Measurements from ENCODE around the gene RPL7A. TPM values are rescaled to one million over a fixed set of nuclear protein-coding genes. Genes with fewer than 3 reads are reported as not detected.
"Not testable (repeated sequence)": the region's sequence is repeated elsewhere in the genome, so short reads cannot be mapped to it uniquely, and the experiment has no call there.

Gene RPL7A
- 2,708 and 3,305 TPM in 2 replicates for polyA plus RNA-seq (2011; rRNA removed)
- 2,484 and 2,793 TPM in 2 replicates for polyA minus RNA-seq (2011; rRNA and poly(A)+ RNA removed)

DNA sequence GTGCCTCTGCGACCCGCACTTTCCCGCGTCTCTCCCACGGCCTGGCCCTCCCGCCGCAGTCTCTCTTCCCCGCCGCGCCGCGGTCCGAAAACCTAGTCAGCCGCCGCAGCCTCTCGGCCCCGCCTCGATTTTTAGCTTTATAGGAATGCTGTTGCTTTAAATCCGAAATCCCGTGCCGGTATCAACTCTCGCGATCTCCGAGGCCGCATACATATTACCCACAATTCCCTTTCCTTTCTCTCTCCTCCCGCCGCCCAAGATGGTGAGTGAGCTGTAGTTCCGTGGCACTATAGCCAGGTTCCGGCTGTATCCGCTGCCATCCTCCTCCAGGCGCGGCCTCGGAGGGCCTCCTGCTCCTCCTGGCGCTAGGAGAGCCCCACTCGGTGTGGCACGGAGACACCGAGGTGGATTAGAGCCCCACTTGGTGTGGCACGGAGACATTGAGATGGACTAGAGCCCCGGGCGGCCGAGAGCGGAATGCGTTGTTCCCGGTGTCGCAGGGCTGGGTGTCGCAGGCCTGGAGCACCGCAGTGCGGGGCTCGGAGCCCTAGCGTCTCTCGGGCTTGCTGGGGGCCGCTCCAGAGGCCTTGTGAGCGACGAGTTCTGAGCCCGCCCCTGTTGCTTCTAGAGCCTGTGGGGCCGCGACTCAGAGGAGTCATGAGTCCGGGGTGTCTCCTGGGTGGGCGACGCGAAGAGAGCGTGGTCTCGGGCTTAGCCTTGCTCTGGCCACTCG, at the start of gene RPL7A, which contains the start of gene MED22:
TSS of gene RPL7A (plus strand) at position 234 of the 733 bp plus-strand sequence. CDS start at position 260, 26 bp downstream.
TSS of gene MED22 (minus strand) at position 147 of the 733 bp plus-strand sequence. CDS start 1,469 bp downstream, outside the sequence.
- POLR2A ChIA-PET: interaction anchor here (0.7 to 1.7 kb wide), 19 partner anchors 8 to 598 kb away, joined by 3 to 19 read pairs (median 4); partner anchors contain the start of genes CACFD1, GTF3C5, REXO4 and SLC2A6
- CTCF ChIA-PET: no interaction called here
- no peaks in the 10 kb centered on the region for H3K27me3 ChIP-seq (ENCODE audit: control insufficient read depth, insufficient read depth, low read length)
- peak; percentile 91 for DNase-seq (ENCODE audit: low read depth, low spot score)
- TF ChIP-seq, protein P1, sequence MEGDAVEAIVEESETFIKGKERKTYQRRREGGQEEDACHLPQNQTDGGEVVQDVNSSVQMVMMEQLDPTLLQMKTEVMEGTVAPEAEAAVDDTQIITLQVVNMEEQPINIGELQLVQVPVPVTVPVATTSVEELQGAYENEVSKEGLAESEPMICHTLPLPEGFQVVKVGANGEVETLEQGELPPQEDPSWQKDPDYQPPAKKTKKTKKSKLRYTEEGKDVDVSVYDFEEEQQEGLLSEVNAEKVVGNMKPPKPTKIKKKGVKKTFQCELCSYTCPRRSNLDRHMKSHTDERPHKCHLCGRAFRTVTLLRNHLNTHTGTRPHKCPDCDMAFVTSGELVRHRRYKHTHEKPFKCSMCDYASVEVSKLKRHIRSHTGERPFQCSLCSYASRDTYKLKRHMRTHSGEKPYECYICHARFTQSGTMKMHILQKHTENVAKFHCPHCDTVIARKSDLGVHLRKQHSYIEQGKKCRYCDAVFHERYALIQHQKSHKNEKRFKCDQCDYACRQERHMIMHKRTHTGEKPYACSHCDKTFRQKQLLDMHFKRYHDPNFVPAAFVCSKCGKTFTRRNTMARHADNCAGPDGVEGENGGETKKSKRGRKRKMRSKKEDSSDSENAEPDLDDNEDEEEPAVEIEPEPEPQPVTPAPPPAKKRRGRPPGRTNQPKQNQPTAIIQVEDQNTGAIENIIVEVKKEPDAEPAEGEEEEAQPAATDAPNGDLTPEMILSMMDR (IDR thresholded peaks at IDR 0.05; ENCODE audit: low read depth, low read length): no peak
- peak within 1 kb of the TSS; percentile 99 for H3K4me3 ChIP-seq (ENCODE audit: low read depth, low read length)
- H3K9me3 ChIP-seq (ENCODE audit: control insufficient read depth, insufficient read depth, low read length): peaks cover 5% of the 10 kb centered on the region; the same call in 1 of the 2 replicates
- peak within 1 kb of the TSS; percentile 94 for H3K27ac ChIP-seq (ENCODE audit: low read depth, low read length)

DNA sequence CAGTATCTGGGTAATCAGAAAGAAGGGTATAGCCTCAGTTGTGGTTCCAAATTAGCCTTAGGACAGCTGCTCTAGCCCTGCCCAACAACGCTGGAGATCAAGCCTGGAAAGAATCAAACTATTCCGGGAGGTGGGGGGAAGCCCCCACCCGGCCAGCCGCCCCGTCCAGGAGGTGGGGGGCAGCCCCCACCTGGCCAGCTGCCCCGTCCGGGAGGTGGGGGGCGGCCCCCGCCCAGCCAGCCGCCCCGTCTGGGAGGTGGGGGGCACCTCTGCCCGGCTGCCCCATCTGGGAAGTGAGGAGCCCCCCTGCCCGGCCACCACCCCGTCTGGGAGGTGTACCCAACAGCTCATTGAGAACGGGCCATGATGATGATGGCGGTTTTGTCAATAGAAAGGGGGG, 48.0 kb upstream of the RPL7A start:
- CTCF ChIA-PET: not testable (repeated sequence)

DNA sequence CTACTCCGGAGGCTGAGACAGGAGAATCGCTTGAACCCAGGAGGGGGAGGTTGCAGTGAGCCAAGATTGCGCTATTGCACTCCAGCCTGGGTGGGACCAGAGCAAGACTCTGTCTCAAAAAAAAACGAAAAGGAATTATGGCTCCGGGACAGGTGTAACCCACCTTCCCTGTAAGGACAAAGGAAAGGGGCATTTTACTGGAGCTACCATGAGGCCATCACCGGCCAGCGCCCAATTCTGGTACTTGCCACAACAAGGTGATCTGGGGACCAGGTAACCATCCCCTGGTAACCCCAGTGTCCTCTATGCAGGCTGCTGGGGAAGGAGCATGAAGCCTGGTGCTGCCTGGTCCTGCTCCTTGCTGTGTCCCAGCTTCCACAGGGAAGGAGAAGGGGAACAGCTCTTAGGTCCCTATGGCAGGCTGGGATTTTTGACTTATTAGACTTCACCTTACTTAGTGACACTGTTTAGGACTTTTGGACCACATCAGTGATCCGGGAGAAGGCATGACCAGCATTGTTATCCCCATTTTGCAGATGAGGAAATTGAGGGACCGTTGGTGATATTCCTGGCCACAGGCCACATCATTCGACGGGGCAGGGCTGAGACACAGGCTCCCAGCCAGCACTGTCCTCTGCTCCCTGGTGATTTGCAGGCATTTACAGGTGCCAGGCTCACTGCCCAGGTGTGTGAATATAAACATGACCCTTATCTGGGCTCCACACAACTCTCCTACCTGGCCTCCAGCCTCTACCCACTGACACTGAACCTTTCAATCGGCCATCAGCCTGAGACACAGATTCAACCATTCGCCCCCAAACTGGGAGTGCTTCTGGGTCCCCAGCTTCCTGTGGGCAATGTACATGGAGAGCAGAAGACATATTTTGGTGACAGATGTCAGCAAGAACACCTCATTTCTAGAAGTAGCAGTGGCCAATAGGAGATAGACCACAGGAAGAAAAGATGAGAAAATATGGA, 46.5 kb upstream of the RPL7A start:
- ChIA-PET POLR2A (no interaction called here), CTCF (no interaction called here)
- peaks cover 8% of the 10 kb centered on the region for H3K27me3 ChIP-seq (ENCODE audit: control insufficient read depth, insufficient read depth, low read length)
- TF ChIP-seq, protein P1 (IDR thresholded peaks at IDR 0.05; ENCODE audit: low read depth, low read length): no peak
- no peak overlapping the region for H3K4me3 ChIP-seq (ENCODE audit: low read depth, low read length)
- H3K27ac ChIP-seq (ENCODE audit: low read depth, low read length): no peak overlapping the region
- H3K9me3 ChIP-seq (ENCODE audit: control insufficient read depth, insufficient read depth, low read length): no peaks in the 10 kb centered on the region; the same call in 1 of the 2 replicates
- no peak for DNase-seq (ENCODE audit: low read depth, low spot score)

More for the DNA sequence above, 48.0 kb upstream of the RPL7A start:
- DNase-seq (ENCODE audit: low read depth, low spot score); H3K27ac ChIP-seq (ENCODE audit: low read depth, low read length); POLR2A ChIA-PET; H3K9me3 ChIP-seq (ENCODE audit: control insufficient read depth, insufficient read depth, low read length); H3K27me3 ChIP-seq (ENCODE audit: control insufficient read depth, insufficient read depth, low read length); H3K4me3 ChIP-seq (ENCODE audit: low read depth, low read length): not testable (repeated sequence)

DNA sequence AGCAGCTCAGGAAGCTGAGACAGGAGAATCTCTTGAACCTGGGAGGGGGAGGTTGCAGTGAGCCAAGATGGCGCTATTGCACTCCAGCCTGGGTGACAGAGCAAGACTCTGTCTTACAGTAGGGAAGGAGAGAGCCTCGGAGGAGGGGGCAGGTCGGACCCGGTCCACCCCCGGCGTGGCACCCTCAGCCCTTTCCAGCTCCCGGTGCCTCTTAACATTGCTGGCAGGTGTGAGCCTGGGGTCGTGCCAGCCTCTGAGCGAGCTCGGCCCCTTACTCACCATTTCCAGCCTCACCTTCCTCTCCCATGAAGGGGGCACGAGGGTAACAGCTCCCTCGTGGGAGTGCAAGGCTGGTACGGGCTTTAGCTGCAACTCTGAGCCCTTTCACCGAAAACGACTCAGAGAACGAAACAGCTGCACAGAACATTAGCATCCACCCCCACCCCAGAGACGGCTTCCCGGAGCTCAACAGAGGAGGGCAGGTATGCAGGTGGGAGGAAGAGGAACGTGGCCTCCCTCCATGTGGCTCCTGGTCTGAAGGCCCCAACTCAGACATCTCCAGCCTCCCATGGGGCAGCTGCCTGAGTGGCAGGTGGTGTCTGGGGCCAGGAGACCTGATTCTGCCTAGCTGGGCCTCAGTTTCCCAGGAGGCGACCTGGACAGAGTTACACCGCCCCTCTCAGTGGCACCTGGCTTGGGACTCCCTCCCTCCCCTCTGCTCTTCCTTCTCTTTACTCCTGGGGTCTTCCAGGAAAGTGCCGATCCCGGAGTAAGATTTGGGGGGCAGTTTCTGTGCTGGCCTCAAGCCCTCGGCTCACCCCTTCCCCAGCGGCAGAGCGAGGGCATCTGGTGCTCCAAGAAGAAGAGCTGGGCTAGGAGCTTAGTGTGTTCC, 44.5 kb upstream of the RPL7A start:
- no peak overlapping the region for H3K27ac ChIP-seq (ENCODE audit: low read depth, low read length)
- ChIA-PET POLR2A (no interaction called here), CTCF (no interaction called here)
- no peak for DNase-seq (ENCODE audit: low read depth, low spot score)
- H3K9me3 ChIP-seq (ENCODE audit: control insufficient read depth, insufficient read depth, low read length): no peaks in the 10 kb centered on the region; the same call in 1 of the 2 replicates
- no peak overlapping the region for H3K4me3 ChIP-seq (ENCODE audit: low read depth, low read length)
- H3K27me3 ChIP-seq (ENCODE audit: control insufficient read depth, insufficient read depth, low read length): peaks cover 15% of the 10 kb centered on the region
- TF ChIP-seq, protein P1 (IDR thresholded peaks at IDR 0.05; ENCODE audit: low read depth, low read length): no peak

DNA sequence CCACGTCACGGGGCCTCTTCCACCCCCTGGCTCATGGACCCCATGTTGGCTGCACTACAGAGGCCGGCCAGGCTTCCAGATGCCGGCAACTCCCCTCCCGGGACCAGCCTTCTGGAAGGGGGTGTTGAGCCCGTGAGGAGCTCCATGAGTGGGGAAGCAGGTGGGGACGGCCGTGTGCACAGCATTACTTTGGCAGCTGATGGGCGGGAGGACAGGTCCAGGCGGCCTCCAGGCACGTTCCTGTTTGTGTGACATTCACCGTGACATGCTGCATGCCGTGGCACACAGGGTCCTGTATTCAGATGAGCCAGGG, 43.9 kb upstream of the RPL7A start:
- no peak for DNase-seq (ENCODE audit: low read depth, low spot score)
- Histone ChIP-seq H3K27ac (ENCODE audit: low read depth, low read length) (no peak overlapping the region), H3K4me3 (ENCODE audit: low read depth, low read length) (no peak overlapping the region), H3K9me3 (ENCODE audit: control insufficient read depth, insufficient read depth, low read length) (no peaks in the 10 kb centered on the region; the same call in 1 of the 2 replicates), H3K27me3 (ENCODE audit: control insufficient read depth, insufficient read depth, low read length) (peaks cover 15% of the 10 kb centered on the region)
- ChIA-PET CTCF (no interaction called here), POLR2A (no interaction called here)
- TF ChIP-seq, protein P1 (IDR thresholded peaks at IDR 0.05; ENCODE audit: low read depth, low read length): no peak

Data from AG04450 (cell line).